ENCODE data around the gene SNTA1. TPM values are rescaled to one million over a fixed set of nuclear protein-coding genes. Genes with fewer than 3 reads are reported as not detected.
"Not testable (repeated sequence)": the region's sequence is repeated elsewhere in the genome, so short reads cannot be mapped to it uniquely, and the experiment has no call there.

Gene SNTA1
- total RNA-seq, 1 experiment from 2014 or later: 29.7 TPM

DNA sequence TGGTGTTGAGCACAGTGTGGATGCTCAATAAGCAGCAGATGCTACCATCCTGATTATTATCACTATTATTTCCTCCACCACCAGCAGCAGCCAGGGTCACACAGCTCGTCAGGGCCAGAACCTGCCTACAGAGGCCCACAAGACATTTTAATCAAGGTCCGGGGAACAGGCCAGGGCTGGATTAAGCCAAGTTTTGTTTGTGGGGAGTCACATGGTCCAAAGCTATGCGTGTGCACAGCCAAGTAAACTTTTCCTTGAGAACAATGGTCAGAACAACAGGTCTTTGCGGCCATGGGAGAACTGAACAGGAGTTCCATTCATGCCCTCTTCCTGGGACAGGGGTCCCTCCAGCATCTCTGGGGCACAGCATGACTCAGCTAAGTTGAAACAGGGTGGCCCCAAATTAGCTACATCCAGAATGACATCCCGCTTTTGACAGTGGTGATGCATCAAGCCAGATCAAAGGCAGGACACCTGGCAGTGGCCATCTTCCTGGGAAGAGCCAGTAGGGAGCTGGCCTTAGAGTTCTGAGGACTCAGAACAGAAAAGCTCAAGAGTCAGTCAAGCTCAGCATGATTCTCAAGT, 11.7 kb downstream of the SNTA1 start:
- DNase-seq (ENCODE audit: low read depth): no peak

DNA sequence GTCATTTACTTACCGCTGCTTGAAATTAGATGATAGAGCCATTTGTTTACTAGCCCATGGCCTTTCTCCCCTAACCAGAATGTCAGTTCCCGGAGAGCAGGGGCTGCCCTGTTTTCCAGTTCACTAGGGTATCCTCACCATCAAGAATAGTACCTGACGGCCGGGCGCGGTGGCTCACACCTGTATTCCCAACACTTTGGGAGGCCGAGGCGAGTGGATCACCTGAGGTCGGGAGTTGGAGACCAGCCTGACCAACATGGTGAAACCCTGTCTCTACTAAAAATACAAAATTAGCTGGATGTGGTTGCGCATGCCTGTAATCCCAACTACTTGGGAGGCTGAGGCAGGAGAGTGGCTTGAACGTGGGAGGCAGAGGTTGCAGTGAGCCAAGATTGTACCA, 19.7 kb downstream of the SNTA1 start:
- not testable (repeated sequence) for DNase-seq (ENCODE audit: low read depth)

DNA sequence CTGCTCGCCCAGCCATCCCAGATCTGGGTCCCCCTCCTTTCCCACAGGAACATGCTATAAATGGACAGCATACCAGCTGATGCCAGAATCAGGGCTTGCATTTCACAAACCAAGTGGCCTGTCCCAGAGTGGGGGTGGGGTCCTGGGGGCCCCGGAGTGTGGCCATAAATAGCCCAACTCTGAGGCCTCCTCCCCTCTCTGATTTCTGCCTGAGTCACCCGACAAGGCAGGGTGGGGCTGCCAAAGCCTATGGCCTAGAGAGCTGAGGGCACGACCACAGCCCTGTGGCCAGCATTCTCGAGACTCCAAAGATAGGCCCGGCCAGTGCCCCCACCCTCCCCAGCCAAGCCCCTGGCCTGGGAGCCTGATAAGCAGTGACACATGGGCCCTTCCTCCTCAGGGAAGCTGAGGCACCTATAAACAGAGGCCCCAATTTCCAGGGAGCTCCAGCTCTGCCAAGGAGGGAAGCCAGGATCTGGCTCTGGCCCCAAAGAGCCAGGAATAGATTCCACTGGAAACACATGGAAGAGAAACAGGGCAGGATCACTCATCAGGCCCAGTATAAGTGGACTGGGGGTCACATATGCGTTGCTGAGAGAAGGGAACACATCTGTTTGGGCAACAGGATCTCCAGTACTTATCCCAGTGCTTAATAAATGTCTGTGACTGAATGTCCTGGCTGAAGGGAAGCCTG, 20.3 kb downstream of the SNTA1 start:
- DNase-seq (ENCODE audit: low read depth): peak; percentile 92

DNA sequence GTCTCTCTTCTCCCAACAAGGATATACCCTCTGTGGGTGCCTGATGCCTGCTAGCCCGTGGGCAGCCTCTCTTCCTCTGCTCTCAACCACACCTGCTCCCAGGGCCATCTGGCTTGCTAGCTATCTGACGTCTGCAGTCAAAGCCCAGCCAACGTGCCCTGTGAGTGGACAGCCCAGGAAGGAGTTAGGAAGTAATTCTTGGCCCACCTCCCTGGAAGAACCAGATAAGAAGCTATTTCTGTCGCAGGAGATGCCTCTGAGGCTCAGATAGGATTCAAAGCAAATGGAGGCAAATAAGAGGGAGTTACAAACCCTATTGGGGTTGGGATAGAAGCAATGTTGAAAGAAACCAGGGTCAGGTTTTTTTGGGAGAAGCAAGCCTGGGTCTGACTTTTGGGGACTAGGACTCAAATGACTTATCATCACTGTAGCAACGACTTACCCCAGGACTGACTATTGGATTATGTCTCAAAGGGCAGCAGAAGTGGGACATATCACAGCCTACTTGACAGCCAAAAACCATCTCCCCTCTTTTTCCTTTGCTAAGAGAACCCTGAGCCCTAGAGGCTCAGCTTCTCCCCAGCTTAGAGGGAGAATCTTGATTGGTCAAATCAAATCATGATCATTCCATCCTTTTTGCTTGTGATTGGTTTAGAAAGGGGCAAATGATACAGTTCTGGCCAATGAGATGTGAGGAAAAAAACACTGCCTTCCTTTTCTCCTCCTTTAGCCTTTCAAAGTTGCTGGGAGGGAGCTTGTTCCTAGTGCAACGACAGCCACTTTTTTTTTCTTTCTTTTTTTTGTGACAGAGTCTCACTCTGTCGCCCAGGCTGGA, 24.2 kb downstream of the SNTA1 start:
- DNase-seq (ENCODE audit: low read depth): no peak

DNA sequence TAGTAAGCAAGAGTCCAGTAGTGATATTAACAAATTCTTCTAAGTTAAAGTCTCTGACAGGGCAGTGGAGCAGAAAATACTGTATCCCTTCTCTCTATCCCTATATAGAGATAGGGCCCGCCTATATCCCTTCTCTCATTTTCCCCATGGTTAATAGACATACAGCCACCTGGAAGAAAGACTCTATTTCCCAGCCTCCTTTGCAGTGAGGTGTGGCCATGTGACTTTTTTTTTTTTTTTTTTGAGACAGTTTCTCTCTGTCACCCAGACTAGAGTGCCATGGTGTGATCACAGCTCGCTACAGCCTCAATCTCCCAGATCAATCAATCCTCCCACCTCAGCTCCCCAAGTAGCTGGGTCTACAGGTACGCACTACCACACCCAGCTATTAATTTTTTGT, 25.5 kb downstream of the SNTA1 start:
- no peak for DNase-seq (ENCODE audit: low read depth)

DNA sequence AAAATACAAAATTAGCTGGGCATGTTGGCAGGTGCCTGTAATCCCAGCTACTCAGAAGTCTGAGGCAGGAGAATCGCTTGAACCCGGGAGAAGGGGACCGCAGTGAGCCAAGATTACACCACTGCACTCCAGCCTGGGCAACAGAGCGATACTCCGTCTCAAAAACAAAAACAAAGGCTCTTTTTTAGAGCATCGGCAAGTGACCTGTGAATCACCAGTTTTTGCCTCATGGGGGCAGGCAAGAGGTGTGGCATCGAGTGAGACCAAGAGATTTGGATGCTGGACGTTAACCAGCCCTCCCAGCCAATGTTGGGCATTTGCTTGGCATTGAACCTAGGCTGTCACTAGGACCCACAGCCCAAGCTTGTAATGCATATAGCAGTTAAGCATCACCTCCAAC, 27.6 kb downstream of the SNTA1 start:
- DNase-seq (ENCODE audit: low read depth): peak; percentile 40

DNA sequence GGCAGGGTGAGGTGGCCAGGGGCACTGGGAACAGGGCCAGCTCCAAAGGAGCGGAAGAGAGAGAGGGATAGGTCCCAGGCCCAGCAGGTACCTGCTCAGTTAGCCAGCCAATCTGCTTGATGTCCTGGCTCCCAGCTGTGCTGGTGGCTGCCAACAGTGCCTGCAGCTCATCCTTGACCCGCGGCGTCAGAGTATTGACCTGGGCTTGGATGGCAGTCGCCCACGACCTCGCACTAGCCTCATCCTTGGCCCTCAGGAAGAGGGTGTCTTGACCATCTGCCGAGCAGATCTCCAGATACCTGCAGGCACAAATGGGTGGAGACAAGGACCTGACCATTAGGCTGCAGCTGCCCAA, 31.1 kb downstream of the SNTA1 start:
- no peak for DNase-seq (ENCODE audit: low read depth)

DNA sequence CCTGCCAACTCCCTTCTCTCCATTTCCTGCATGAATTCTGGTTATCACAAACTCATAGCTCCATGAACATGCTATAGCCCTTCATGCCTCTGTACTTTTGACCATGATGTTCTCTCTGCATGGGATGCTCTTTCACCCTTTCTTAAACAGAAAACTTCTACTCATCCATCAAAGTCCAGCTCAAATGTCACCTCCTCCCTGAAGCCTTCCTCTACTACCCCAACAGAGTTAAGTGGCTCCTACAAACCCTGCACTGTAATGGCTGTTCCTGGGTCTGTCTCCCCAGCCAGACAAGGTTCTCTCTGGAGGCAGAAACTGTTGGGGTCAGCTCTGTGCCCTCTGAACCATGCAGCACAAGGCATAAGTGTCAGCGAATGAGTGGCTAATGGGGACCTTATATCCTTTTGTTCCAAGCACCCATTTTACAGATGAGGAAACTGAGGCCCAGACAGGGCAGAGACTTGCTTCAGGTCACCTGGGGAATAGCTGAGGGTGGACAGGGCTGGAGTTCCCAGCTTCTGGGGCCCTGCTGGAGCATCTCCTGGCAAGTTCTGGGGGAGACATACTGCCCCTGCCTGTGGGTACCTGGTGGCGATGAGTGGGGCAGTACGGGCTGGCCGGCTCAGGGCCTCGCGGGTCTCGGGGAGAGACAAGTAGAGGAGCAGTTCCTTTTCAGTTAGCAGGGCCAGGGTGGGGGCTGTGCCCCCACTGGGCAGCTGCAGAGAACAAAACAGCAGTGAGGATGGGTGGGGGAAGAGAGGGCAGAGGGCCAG, 31.7 kb downstream of the SNTA1 start:
- DNase-seq (ENCODE audit: low read depth): no peak

DNA sequence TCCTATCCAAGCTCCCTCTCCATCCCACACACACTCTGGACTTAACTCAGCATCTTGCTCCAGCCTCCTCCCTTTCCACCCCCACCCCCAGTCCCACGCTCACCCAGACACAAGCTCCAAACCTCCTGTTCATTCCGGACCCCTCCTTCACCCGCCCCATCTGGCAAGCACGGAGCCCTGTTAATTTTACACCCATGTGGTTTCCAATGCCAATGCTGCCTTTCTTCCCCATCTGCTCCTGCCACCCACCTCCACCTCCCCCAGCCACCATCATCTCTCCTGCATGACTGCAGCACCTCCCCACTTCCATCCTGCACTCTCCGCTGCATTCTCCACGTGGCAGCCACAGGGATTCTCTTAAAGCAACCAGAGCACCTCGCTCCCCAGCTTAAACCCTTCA, 32.3 kb downstream of the SNTA1 start:
- no peak for DNase-seq (ENCODE audit: low read depth)

DNA sequence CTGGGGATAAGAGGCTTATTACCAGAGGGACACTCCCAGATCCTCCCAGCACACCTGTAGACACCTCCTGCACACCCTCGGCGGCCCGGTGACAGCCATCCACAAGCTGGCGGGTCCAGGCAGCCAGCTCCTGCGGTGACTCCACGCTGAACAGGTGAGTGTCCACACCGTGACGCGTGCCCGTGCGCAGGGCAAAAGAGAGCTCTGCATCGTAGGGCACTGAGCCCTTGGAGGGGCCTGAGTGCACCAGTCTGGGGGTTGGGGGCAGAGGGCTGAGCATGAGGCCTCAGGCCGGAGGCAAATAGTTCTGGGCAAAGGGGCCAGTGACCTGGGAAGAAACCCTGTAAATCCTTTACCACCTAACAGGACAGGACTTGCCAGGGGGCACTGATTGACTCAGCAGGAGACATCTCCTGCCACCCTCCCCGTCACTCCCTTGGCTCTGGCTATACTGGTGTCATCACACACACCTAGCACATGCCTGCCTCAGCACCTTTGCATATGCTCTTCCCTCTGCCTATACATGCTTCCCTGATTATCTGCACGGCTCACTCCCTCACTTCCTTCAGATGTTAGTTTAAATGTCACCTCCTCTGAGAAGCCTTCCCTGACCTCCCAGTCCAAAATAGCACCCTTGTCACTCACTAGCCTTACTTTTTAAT, 33.4 kb downstream of the SNTA1 start:
- DNase-seq (ENCODE audit: low read depth): no peak

DNA sequence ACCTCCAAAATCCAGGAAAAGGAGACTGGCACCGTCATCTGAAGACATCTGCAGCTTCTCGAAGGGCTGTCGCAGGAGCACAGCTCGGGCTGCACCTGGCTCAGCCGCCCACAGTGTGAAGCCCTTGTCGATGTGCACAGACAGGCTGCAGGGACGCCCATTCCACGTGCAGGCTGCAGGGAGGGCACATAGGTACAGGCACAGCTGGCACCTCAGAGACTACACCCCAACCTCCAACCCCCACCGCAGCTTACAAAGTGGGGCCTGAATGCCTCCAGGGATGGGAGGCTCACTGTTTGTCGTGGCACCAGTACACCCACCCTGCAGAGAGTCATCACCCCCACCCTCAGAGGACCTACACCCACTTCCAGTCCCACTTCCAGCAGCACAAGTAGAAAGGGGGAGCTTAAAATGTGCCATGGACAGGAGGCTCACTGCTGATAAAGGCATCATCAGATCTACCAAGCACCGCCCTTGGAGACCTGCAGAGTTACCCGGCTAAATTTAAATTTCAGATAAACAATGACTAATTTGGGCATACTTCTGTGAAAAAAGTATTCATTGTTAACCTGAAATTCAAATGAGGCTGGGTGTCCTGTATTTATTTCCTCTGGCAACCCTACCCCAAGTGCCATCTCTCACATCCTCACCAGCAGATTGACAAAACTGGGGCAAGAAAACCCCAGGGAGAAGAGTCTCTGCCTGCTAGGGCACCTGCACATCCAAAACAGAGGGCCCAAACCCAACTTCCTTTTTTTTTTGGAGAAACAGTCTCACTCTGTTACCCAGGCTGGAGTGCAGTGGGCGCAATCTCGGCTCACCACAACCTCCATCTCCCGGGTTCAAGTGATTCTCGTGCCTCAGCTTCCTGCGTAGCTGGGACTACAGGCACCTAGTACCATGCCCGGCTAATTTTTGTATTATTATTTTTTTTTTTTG, 34.6 kb downstream of the SNTA1 start:
- no peak for DNase-seq (ENCODE audit: low read depth)

DNA sequence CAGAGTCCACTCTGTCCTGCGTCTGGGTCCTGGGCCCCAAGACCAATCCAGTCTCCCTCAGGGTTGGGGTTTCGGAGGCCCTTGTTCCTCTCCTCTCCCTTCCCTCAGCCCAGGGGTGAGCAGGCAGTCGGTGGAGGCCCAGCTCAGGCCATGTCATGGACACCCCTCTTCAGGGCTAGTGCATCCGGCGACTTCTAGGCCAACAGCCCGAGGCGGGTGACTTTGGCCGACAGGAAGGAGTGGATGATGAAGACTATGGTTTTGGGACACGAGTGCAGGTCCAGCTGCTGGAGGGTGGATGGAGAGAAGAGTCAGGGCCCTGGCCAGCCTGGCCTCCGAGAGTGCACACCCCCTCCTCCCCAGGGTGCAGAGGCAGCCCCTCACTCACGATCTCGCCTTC, 35.2 kb downstream of the SNTA1 start:
- DNase-seq (ENCODE audit: low read depth): no peak

DNA sequence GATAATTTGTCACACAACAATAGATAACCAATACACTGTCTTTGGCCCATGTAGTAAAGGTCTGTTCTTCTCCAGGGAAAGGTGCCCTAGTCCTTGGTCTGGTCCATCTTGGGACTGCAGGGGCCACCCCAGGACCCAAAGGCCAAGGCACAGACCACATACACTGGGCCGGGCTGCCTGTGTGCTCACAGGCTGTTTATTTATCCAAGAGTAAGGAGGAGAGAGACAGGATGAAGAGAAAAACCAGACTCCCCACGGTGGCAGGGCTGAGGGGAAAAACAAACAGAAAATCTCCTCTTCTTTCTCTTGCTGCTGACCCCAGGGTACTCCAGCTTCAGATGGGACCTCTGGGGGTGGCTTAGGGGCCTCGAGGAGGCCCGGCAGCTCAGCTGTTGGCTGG, 35.8 kb downstream of the SNTA1 start:
- no peak for DNase-seq (ENCODE audit: low read depth)

DNA sequence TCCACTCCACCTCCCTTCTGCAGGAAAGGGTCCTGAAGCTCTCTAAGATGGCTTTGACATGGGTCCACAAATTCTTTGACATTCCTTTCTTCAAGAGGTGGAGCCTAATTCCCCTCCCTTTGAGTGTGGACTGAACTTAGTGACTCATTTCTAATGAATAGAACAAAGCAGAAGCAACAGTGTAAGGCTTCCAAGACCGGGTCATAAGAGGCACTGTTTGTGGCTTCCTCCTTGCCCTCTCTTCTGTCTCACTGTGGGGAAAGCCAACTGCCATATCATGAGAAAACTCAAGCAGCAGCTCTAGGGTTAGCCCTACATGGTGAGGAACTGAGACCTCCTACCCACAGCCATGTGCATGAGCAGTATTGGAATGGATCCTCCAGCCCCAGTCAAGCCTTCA, 36.3 kb downstream of the SNTA1 start:
- no peak for DNase-seq (ENCODE audit: low read depth)

DNA sequence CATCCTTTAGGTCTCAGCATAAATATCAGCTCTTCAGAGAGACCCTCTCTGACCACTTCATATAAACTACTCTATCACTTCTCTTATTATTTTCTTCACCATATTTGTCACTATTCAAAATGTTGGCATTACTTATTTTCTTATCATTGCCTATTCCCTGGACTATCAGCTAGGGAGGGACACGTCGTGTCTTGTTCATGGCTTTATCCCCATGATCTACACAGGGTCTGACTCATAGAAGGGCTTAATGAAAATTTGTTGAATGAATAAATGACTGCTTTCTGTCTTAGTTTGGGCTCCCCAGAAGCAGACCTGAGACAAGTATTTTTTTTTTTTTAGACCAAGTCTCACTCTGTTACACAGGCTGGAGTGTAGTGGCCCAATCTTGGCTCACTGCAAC, 39.3 kb downstream of the SNTA1 start:
- DNase-seq (ENCODE audit: low read depth): no peak

DNA sequence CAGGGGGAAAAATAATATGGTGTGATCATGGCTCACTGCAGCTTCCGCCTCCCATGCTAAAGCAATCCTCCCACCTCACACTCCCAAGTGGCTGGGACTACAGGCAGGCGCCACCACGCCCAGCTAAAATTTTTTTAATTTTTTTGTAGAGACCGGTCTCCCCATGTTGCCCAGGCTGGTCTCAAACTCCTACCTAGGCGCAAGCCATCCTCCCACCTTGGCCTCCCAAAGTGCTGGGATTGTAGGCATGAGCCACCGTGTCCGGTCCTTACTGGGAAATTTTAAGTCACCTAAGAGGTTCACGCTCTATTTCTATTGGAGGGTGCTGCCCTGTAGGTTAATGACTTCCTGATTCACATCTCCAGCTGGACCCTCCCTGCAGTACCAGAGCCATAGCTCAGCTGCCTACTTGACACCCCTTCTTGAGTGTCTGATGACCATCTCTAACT, 41.6 kb downstream of the SNTA1 start:
- DNase-seq (ENCODE audit: low read depth): no peak

DNA sequence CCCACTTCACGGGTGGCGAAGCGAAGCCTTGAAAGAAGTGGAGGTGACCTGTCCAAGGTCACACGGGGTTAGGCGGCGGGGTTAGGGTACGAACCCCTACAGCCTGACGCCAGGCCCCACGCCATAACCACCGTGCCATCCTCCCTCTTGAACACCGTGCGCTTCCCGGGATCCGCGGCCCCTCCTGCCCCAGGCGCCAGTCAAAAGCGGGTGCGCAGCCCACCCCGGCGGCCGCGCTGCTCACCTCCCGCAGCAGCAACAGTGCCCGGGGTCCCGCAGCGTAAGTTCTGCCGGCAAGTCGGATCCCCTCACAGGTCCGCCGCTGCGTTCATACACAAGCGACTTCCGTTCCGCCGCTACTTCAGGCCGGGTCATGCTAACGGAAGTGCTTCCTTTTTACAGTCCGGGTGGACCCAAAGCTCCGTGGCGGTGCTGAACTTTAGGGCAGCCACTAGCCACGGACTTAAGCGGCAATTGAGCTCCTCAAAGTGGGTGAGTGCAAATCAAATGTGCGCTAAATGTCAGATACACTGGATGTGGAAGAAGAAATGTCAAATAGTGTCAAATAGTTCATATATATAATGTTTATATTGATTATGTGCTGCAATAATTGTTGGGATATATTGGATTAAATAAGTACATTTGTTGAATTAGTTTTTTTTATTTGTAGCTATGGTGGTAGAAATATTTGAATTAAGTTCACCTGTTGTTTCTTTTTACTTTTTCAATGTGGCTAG, 42.2 kb downstream of the SNTA1 start, which contains the start of gene CDK5RAP1:
CDK5RAP1 (minus strand) TSS at position 336 of the 737 bp plus-strand sequence. CDS start 4,455 bp downstream, outside the sequence.
- peak; percentile 85 for DNase-seq (ENCODE audit: low read depth)

DNA sequence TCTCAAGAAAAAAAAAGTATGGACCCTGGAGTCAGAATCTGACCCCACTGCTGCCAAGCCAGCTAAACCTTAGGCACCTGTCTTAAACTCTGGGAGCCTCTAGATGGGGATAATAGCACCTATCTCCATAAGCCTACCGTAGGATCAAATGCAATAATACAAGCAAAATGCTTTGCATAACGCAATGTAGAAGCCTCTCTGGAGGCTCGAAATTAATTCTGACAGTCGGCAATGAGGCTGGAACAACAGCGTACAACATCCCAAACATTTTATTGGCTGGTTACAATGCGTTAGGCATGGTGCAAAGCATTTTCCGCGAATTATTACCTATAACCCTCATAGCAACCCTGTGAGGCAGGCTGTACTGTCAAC, 42.8 kb downstream of the SNTA1 start:
- no peak for DNase-seq (ENCODE audit: low read depth)

DNA sequence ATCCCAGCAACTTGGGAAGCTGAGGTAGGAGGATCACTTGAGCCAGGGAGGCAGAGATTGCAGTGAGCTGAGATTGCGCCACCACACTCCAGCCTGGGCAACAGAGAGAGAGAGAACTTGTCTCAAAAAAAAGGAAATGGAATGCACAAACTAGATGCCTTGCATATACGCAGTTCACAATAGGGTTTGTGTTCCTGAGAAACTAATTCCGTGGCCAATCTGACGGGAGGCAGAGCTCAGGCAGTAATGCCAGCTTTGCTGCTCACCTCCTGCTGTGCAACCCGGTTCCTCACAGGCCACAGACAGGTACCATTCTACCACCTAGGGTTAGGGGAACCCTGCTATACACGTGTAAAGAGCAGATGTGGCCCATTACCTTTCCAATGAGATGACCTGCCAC, 43.6 kb downstream of the SNTA1 start:
- DNase-seq (ENCODE audit: low read depth): no peak

DNA sequence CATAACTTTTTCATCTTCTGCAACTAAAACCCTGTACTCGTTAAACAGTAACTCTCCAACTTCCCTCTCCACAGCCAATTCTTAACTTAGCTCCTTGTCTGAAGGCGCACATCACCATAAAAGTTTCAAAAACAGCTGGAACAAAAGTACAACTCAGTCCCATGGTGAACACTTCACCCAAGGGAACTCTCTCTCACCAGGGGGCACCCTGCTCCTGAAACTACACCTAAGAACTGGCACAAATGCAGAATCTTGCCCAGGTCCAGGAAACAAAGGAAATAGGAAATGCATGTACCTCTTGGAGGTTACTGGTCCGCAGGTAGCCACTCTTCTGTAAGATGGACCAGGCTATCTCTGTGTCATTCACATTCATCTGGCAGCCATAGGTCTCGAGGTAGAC, 48.8 kb downstream of the SNTA1 start:
- no peak for DNase-seq (ENCODE audit: low read depth)

Measured in LHCN-M2 (cell line).